ENCODE measurements around the gene PFKFB4. TPM values are rescaled to one million over a fixed set of nuclear protein-coding genes. Genes with fewer than 3 reads are reported as not detected.
A peak's percentile ranks its signal among the peaks of the same experiment; 100 is the strongest.

PFKFB4 gene
- total and polyA plus RNA-seq, 4 experiments from 2014 or later, result 2.5 to 2.7 (median 2.6) TPM

DNA sequence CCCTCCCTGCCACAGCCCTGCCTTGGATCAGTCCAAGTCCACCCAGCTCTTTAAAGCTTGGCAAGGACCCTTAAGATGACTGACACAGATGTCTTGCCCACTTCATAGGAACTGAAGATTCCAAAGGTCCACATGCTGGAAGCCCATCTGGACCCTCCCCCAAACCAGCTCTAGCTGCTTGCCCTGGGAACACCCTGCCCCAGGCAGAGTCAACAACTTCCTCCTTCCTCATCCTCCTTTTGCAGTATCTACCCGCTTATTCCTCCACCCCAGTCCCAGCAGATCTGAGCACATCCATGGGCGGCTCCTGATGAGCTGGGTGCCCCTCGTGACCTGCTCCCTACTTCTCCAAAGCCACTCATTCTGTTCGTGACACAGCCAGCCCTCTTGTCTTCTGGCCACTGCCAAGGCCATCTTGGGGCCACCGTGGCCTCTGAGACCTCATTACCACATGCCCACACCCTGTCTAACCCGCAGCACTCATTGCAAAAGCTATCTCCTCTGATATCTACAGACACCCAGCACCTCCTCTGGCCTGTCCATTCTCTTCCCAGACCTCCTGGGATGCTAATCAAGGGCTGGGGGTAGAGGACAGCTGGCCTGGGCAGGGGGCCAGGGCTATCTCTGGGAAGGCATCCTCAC is 2.0 kb upstream of the PFKFB4 start:
- H3K27ac Mint-ChIP-seq, result peak overlapping the region in 2 of 7 donors; percentile 49 to 84
- H3K4me1 ChIP-seq (ENCODE audit: insufficient read depth, low read length), result peaks cover 23% of the 10 kb centered on the region
- H3K27me3 Mint-ChIP-seq, result no peaks in the 10 kb centered on the region
- H3K4me1 Mint-ChIP-seq, result peaks cover 5 to 27% (median 17%) of the 10 kb centered on the region in 4 donors
- ChIA-PET CTCF (ENCODE audit: partially characterized antibody) (interaction anchor here (1.0 to 18.1 kb wide), 15 partner anchors 9 to 157 kb away, joined by 3 to 330 read pairs (median 4); partner anchors contain the start of genes CCDC51 and SLC26A6), POLR2A (ENCODE audit: partially characterized antibody) (interaction anchor here (1.1 to 2.5 kb wide), 4 partner anchors 50 to 158 kb away, joined by 3 to 13 read pairs (median 8); partner anchors contain the start of genes CCDC51 and TMA7)
- peak in 1 of 5 donors; percentile 38 for DNase-seq
- H3K36me3 Mint-ChIP-seq, result no peaks in the 10 kb centered on the region
- no peak overlapping the region for H3K4me3 ChIP-seq (ENCODE audit: low read length in 2 of 2)
- intact Hi-C loops (cut with micrococcal nuclease), result loop anchor here (1.0 to 5.0 kb wide), 4 partner anchors 51 to 366 kb away; partner anchors contain the start of gene UQCRC1
- H3K9me3 ChIP-seq (ENCODE audit: control insufficient read depth in 1 of 2, low read length in 2 of 2), result no peaks in the 10 kb centered on the region
- no peaks in the 10 kb centered on the region for H3K36me3 ChIP-seq (ENCODE audit: insufficient read depth, low read length)
- peaks cover 0 to 3% (median 0%) of the 10 kb centered on the region in 8 donors for H3K9me3 Mint-ChIP-seq
- peak overlapping the region in 6 of 8 donors; percentile 31 to 87 (median 54) for H3K4me3 Mint-ChIP-seq
- no peaks in the 10 kb centered on the region for H3K27me3 ChIP-seq (ENCODE audit: insufficient read depth, low read length)
- no peak overlapping the region for H3K27ac ChIP-seq (ENCODE audit: low read depth, low read length)

DNA sequence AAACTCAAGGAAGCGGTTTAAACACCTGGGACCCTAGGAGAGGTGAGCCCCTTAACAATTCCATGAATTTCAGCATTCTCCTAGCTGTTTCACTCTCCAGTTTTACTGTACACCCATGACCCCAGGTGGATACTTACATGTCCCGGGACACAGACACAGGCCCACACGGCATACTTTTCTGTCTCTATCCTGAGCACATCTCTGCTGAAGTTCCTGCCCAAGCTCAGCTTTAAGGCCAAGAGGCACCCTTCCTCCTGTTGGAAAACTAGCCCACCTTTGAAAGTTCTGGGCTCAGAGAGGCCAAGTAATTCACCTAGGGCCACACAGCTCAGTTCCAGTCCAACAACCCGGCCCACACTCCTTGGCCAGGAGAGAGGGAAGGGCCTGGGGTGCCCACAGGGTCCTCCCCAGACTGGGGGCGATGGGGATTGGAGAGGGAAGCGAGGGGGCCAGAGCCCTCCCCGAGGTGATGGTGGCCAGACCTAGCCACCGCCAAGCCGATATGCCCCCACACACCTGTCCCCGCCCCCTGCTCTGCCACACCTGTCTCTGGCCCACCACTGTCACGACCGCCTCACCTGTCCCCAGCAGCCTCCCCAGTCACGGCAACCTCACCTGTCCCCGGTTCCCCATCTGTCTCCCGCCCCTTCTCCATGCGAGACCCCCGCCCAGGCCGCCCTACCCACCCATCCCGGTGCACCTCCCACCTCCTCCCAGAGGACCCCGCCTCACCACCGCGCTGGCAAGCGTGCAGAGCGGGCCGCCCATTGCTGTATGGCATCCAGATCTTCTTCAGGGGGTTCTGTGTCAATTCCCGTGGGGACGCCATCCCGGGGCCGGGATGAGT is 431 bp downstream of the PFKFB4 start:
- Histone ChIP-seq H3K27me3 (ENCODE audit: insufficient read depth, low read length) (no peaks in the 10 kb centered on the region), H3K4me1 (ENCODE audit: insufficient read depth, low read length) (peaks cover 23% of the 10 kb centered on the region), H3K27ac (ENCODE audit: low read depth, low read length) (peak overlapping the region; percentile 39), H3K9me3 (ENCODE audit: control insufficient read depth in 1 of 2, low read length in 2 of 2) (no peaks in the 10 kb centered on the region), H3K36me3 (ENCODE audit: insufficient read depth, low read length) (no peaks in the 10 kb centered on the region), H3K4me3 (ENCODE audit: low read length in 2 of 2) (peak overlapping the region; percentile 29 to 41)
- intact Hi-C loops (cut with micrococcal nuclease), result loop anchor here (2.0 to 5.0 kb wide), 4 partner anchors 89 to 364 kb away; partner anchors contain the start of gene ZNF589
- Mint-ChIP-seq H3K4me3 (peak overlapping the region; percentile 77 to 96 (median 87)), H3K4me1 (peaks cover 5 to 22% (median 17%) of the 10 kb centered on the region in 4 donors), H3K27ac (peak overlapping the region in 6 of 7 donors; percentile 66 to 89 (median 81)), H3K27me3 (no peaks in the 10 kb centered on the region), H3K36me3 (no peaks in the 10 kb centered on the region), H3K9me3 (peaks cover 0 to 4% (median 0%) of the 10 kb centered on the region in 8 donors)
- ChIA-PET POLR2A (ENCODE audit: partially characterized antibody) (interaction anchor here (0.7 to 2.7 kb wide), 11 partner anchors 9 to 784 kb away, joined by 3 to 14 read pairs (median 4); partner anchors contain the start of genes ATRIP, CCDC51, SLC26A6 and TMA7), CTCF (ENCODE audit: partially characterized antibody) (interaction anchor here (0.6 to 18.1 kb wide), 17 partner anchors 7 to 1403 kb away, joined by 3 to 330 read pairs (median 3); partner anchors contain the start of genes CCDC51, TMA7 and UQCRC1)
- no peak for DNase-seq

DNA sequence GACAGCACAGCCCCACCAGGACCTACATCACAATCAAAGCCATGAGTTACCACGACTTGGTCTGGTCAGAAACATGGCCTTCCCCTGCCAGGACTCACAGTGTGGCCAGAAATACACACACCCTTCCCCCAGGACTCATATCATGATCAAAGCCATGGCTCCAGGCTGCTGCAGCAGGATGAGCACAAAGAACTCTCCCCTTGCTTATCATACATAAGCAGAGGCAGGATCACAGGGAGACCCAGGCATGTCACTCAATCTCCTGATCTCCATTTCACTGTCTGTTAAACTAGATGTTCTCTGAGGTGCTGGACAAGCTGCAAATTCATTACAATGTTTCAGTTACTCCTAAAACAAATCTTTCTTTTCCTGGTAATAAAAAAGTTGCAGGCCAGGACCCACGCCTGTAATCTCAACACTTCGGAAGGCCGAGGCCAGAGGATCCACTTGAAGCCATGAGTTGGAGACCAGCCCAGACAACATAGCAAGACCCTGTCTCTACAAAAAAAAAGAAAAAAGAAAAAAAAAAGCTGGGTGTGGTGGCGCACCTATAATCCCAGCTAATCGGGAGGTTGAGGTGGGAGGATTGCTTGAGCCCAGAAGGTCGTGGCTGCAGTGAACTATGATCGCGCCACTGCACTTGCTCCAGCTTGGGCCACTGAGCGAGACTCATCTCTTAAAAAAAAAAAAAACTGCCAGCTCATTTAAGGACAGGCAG is 1.2 kb downstream of the PFKFB4 start:
- H3K27me3 Mint-ChIP-seq, result no peaks in the 10 kb centered on the region
- H3K4me3 Mint-ChIP-seq, result peak overlapping the region in 7 of 8 donors; percentile 27 to 88 (median 39)
- H3K4me1 Mint-ChIP-seq, result peaks cover 5 to 22% (median 17%) of the 10 kb centered on the region in 4 donors
- Histone ChIP-seq H3K4me1 (ENCODE audit: insufficient read depth, low read length) (peaks cover 23% of the 10 kb centered on the region), H3K27me3 (ENCODE audit: insufficient read depth, low read length) (no peaks in the 10 kb centered on the region), H3K36me3 (ENCODE audit: insufficient read depth, low read length) (no peaks in the 10 kb centered on the region), H3K9me3 (ENCODE audit: control insufficient read depth in 1 of 2, low read length in 2 of 2) (no peaks in the 10 kb centered on the region), H3K4me3 (ENCODE audit: low read length in 2 of 2) (no peak overlapping the region), H3K27ac (ENCODE audit: low read depth, low read length) (no peak overlapping the region)
- no peaks in the 10 kb centered on the region for H3K36me3 Mint-ChIP-seq
- peak overlapping the region in 3 of 7 donors; percentile 65 to 89 (median 75) for H3K27ac Mint-ChIP-seq
- peaks cover 0 to 4% (median 0%) of the 10 kb centered on the region in 8 donors for H3K9me3 Mint-ChIP-seq
- intact Hi-C loops (cut with micrococcal nuclease), result loop anchor here (5.0 kb wide), 1 partner anchor 363 kb away; no protein-coding TSS in a partner anchor
- POLR2A ChIA-PET (ENCODE audit: partially characterized antibody), result interaction anchor here (2.7 kb wide), 1 partner anchor 115 kb away, joined by 14 read pairs; the partner anchor contains the start of genes CCDC51 and TMA7
- CTCF ChIA-PET (ENCODE audit: partially characterized antibody), result interaction anchor here (0.9 to 18.1 kb wide), 7 partner anchors 10 to 154 kb away, joined by 3 to 330 read pairs (median 9); partner anchors contain the start of genes CCDC51, TMA7 and UQCRC1
- peak in 1 of 5 donors; percentile 23 for DNase-seq

DNA sequence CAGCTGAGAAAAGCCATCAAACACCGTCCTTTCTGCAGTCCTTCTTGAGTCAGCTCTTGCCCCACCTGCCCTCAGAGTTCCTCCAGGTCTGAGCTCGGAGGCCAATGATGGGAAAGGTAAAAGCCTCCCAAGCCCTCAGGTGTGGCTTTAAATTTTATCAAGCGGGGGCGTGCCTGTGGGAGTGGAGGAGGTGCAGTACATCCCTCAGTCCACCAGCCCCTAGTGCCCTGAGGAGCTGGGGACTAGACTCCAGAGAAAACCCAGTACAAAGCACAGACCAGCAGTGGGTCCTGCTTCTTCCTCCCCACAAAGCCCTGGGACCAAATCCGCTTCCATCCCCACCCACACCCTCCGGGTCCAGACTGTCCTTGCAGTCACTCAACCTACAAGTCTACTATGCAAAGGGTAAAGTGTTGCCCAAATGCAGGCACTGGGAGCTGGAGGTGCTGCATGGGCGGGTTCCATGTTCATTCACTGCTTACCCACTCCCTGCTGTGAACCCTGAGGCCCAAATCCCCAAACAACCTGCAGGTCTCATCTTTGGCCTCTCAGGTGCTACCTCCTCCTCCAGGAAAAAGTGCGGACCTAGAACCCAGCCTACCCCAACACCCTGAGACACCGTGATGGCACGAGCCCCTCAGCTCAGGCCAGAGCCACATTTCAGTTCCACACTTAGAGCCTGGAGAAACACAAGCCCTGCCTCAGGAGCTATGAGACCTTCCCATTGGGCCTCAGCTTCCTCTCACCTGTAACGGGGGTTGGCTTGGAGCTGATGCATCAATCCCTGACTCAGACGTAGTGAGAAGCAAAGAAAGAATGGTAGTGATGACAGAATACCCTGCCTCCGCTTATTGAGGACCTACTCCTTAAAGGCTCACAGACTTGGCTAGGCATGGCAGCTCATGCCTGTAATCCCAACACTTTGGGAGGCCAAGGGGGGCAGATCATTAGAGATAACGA is 2.4 kb downstream of the PFKFB4 start:
- H3K27me3 Mint-ChIP-seq, result no peaks in the 10 kb centered on the region
- Histone ChIP-seq H3K36me3 (ENCODE audit: insufficient read depth, low read length) (no peaks in the 10 kb centered on the region), H3K4me1 (ENCODE audit: insufficient read depth, low read length) (peaks cover 23% of the 10 kb centered on the region), H3K4me3 (ENCODE audit: low read length in 2 of 2) (no peak overlapping the region), H3K27me3 (ENCODE audit: insufficient read depth, low read length) (no peaks in the 10 kb centered on the region), H3K27ac (ENCODE audit: low read depth, low read length) (no peak overlapping the region), H3K9me3 (ENCODE audit: control insufficient read depth in 1 of 2, low read length in 2 of 2) (no peaks in the 10 kb centered on the region)
- peak overlapping the region in 1 of 7 donors; percentile 25 for H3K27ac Mint-ChIP-seq
- intact Hi-C loops (cut with micrococcal nuclease), result no loop called here
- H3K4me3 Mint-ChIP-seq, result peak overlapping the region in 1 of 8 donors; percentile 39
- peaks cover 5 to 22% (median 17%) of the 10 kb centered on the region in 4 donors for H3K4me1 Mint-ChIP-seq
- CTCF ChIA-PET (ENCODE audit: partially characterized antibody), result interaction anchor here (1.0 to 18.1 kb wide), 4 partner anchors 9 to 152 kb away, joined by 3 to 330 read pairs (median 64); partner anchors contain the start of genes CCDC51 and TMA7
- no peaks in the 10 kb centered on the region for H3K36me3 Mint-ChIP-seq
- DNase-seq, result no peak
- POLR2A ChIA-PET (ENCODE audit: partially characterized antibody), result interaction anchor here (0.6 to 0.9 kb wide), 2 partner anchors 54 to 258 kb away, joined by 3 to 4 read pairs; no protein-coding TSS in a partner anchor
- H3K9me3 Mint-ChIP-seq, result peaks cover 0 to 3% (median 0%) of the 10 kb centered on the region in 8 donors

DNA sequence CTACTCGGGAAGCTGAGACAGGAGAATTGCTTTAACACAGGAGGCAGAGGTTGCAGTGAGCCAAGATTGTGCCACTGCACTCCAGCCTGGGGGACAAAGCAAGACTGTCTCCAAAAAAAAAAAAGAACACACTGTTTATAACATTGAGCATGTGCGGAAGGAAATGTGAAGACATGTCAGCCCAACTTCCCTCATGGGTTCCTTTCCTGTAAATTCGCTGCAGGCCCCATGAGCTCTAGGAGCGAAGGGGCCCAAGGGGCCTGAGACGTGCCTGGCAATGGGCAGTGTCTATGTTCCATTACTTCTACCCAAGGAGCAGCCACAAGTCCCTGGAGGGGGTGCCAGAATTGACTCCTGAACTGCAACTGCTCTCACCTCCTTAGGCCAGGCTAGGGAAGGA is 3.2 kb downstream of the PFKFB4 start:
- Histone ChIP-seq H3K36me3 (ENCODE audit: insufficient read depth, low read length) (no peaks in the 10 kb centered on the region), H3K4me3 (ENCODE audit: low read length in 2 of 2) (no peak overlapping the region), H3K4me1 (ENCODE audit: insufficient read depth, low read length) (peaks cover 27% of the 10 kb centered on the region), H3K27me3 (ENCODE audit: insufficient read depth, low read length) (no peaks in the 10 kb centered on the region), H3K9me3 (ENCODE audit: control insufficient read depth in 1 of 2, low read length in 2 of 2) (no peaks in the 10 kb centered on the region), H3K27ac (ENCODE audit: low read depth, low read length) (no peak overlapping the region)
- H3K27ac Mint-ChIP-seq, result peak overlapping the region in 2 of 7 donors; percentile 17 to 25
- ChIA-PET POLR2A (ENCODE audit: partially characterized antibody) (interaction anchor here (0.6 to 1.6 kb wide), 5 partner anchors 55 to 259 kb away, joined by 3 to 5 read pairs (median 3); partner anchors contain the start of genes CCDC51 and TMA7), CTCF (ENCODE audit: partially characterized antibody) (interaction anchor here (1.0 to 18.1 kb wide), 4 partner anchors 8 to 152 kb away, joined by 3 to 330 read pairs (median 61); no protein-coding TSS in a partner anchor)
- H3K36me3 Mint-ChIP-seq, result no peaks in the 10 kb centered on the region
- peaks cover 0 to 3% (median 0%) of the 10 kb centered on the region in 8 donors for H3K9me3 Mint-ChIP-seq
- no peaks in the 10 kb centered on the region for H3K27me3 Mint-ChIP-seq
- H3K4me3 Mint-ChIP-seq, result no peak overlapping the region
- intact Hi-C loops (cut with micrococcal nuclease), result no loop called here
- no peak for DNase-seq
- peaks cover 9 to 25% (median 17%) of the 10 kb centered on the region in 4 donors for H3K4me1 Mint-ChIP-seq
